Glutamatergic neuron (in vitro differentiated cells): ENCODE data around the gene CDH4. TPM values are rescaled to one million over a fixed set of nuclear protein-coding genes. Genes with fewer than 3 reads are reported as not detected.

Source experiments
- DNase-seq: peaks from one replicate; pipeline ENCODE4 v3.0.0; 2022
- H3K27ac Mint-ChIP-seq: one replicate; pipeline ENCODE4 v1.8.0; 2020; ENCODE audit warnings: mild to moderate bottlenecking, mixed read lengths, inconsistent platforms; ENCODE audit not compliant: unreplicated experiment
- H3K27me3 Mint-ChIP-seq: one replicate; pipeline ENCODE4 v1.8.0; 2020; ENCODE audit warnings: mild to moderate bottlenecking, moderate library complexity, mixed read lengths, inconsistent platforms; ENCODE audit not compliant: unreplicated experiment
- H3K36me3 Mint-ChIP-seq: one replicate; pipeline ENCODE4 v1.8.0; 2020; ENCODE audit warnings: mild to moderate bottlenecking, mixed read lengths, inconsistent platforms; ENCODE audit not compliant: unreplicated experiment
- H3K4me1 Mint-ChIP-seq: one replicate; pipeline ENCODE4 v1.8.0; 2020; ENCODE audit warnings: mild to moderate bottlenecking, low read depth, mixed read lengths, inconsistent platforms; ENCODE audit not compliant: unreplicated experiment
- H3K4me3 Mint-ChIP-seq: one replicate; pipeline ENCODE4 v1.8.0; 2020; ENCODE audit warnings: mild to moderate bottlenecking, mixed read lengths, inconsistent platforms; ENCODE audit not compliant: unreplicated experiment
- H3K9me3 Mint-ChIP-seq: one replicate; pipeline ENCODE4 v1.8.0; 2020; ENCODE audit warnings: mild to moderate bottlenecking, moderate library complexity, mixed read lengths, inconsistent platforms; ENCODE audit not compliant: unreplicated experiment
- total RNA-seq: library from RNA; stranded (reverse); fragmentation: NEBNext Ultra II Directional; extraction: Animal tissue kit (Norgen Biotek cat#: 25700); gene quantifications from one replicate; pipeline ENCODE4 v1.2.1, GENCODE V29; 2021; ENCODE audit not compliant: unreplicated experiment
- TF ChIP-seq, protein P1 (sequence below): fragments of 200-600 bp; sonication (generic); IDR thresholded peaks from one replicate; pipeline ENCODE4 v1.5.0; 2021; ENCODE audit not compliant: partially characterized antibody, unreplicated experiment

Gene CDH4
- total RNA-seq, 1 donor from 2014 or later = 1.2 TPM

DNA sequence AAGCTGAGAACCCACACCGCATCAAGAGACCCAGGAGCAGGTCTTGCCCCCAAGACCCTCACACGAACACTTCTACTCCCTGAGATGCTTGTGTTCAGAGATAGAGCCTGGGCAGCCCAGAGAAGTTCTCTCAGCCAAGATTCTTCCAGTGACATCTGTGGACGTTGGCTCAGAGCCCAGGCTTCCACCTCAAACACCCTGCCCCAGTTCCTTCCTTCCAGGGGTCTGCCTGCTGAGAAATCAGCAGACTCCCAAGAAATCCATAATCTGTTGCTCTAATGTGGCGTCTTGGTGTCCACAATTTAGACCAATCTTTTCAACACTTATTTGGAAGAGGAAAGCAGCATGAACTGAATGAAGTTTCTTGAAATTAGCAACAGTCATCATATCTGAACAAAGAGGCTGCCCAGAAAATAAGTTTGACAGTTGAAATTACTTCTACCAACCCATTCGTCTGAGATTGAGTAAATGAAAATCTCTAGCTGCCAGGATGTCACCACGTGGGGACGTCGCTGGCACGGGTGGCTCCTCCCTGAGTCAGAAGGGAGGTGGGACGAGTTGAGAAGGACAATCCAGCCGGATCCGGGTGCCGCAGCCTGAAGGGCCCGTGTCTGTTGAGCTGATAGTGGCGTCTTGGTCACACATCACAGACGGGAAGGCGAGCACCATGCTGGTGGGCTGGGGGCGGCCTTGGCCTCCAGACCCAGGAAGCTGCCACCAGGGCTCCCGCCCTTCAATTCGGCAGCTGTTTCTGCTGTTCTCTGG is 412.7 kb downstream of the CDH4 start:
- DNase-seq = no peak
- Mint-ChIP-seq H3K9me3 (peaks cover 3% of the 10 kb centered on the region), H3K4me3 (no peak overlapping the region), H3K27ac (no peak overlapping the region), H3K36me3 (no peaks in the 10 kb centered on the region), H3K4me1 (peaks cover 6% of the 10 kb centered on the region), H3K27me3 (peaks cover 6% of the 10 kb centered on the region)
- TF ChIP-seq, protein P1, sequence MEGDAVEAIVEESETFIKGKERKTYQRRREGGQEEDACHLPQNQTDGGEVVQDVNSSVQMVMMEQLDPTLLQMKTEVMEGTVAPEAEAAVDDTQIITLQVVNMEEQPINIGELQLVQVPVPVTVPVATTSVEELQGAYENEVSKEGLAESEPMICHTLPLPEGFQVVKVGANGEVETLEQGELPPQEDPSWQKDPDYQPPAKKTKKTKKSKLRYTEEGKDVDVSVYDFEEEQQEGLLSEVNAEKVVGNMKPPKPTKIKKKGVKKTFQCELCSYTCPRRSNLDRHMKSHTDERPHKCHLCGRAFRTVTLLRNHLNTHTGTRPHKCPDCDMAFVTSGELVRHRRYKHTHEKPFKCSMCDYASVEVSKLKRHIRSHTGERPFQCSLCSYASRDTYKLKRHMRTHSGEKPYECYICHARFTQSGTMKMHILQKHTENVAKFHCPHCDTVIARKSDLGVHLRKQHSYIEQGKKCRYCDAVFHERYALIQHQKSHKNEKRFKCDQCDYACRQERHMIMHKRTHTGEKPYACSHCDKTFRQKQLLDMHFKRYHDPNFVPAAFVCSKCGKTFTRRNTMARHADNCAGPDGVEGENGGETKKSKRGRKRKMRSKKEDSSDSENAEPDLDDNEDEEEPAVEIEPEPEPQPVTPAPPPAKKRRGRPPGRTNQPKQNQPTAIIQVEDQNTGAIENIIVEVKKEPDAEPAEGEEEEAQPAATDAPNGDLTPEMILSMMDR = no peak

DNA sequence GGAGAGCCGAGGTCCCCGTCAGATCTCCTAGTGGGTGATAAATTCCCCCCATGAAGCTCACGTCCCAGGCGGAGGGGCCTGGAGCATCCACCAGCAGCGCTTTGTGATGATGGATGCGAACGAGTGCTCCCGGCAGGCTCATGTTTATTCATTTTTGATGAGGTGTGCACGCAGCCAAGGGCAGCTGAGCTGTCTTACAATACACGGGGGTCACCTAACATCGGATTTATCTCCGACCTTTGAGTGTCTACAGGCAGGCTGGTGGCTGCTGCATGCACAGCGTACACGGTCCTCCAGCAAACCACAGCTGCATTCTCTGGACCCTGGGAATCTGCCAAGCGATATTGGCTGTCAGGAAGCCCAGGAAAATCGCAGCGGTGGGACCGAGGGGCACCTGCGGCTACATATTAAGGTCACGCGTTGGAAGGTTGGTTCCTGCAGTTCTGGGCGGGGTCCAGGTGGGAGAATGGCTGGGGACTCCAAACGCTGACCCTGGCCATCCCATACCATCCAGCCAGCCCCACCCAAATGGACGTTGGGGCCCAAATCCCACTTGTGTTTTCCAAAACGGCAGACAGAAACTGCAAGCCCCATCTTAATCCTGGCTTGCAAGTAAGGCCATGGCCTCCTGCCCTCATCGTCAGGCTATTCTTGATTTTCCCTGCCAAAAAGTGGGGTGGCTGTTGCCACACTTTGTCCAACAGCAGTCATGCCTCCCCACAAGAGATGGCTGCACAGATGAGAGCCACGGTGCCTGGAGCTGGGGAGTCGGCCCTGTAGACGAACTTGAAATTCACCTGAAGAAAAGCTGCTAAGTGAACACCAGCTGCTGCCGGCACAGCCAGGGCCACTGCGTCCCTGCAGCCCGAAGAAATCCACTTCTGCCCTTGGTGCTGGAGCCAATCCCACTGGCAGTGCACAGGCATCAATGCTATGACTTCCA is 413.7 kb downstream of the CDH4 start:
- H3K27me3 Mint-ChIP-seq = peaks cover 10% of the 10 kb centered on the region
- H3K36me3 Mint-ChIP-seq = no peaks in the 10 kb centered on the region
- peaks cover 3% of the 10 kb centered on the region for H3K9me3 Mint-ChIP-seq
- no peak overlapping the region for H3K4me3 Mint-ChIP-seq
- no peak for DNase-seq
- H3K27ac Mint-ChIP-seq = no peak overlapping the region
- peaks cover 3% of the 10 kb centered on the region for H3K4me1 Mint-ChIP-seq
- TF ChIP-seq, protein P1 = no peak

DNA sequence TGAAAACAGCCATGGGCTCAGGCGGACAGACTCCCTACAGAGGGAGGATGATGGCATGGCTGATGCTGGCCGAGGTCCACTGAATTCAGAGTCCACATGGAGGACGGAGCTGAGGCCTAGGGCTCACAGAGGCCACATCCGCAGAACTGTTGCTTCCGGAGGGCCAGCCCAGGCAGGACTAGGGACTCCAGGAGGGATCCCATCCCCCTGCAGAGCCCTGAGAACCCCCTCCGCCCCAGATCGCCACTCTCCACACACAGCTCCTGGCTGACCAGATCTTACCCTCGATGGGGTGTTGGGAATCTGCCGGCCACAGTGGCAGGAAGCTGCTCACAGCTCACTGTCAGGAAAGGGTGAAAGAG is 414.4 kb downstream of the CDH4 start:
- Mint-ChIP-seq H3K4me3 (no peak overlapping the region), H3K4me1 (peaks cover 3% of the 10 kb centered on the region), H3K36me3 (no peaks in the 10 kb centered on the region), H3K9me3 (peaks cover 5% of the 10 kb centered on the region), H3K27ac (no peak overlapping the region), H3K27me3 (peaks cover 10% of the 10 kb centered on the region)
- TF ChIP-seq, protein P1 = no peak
- no peak for DNase-seq

DNA sequence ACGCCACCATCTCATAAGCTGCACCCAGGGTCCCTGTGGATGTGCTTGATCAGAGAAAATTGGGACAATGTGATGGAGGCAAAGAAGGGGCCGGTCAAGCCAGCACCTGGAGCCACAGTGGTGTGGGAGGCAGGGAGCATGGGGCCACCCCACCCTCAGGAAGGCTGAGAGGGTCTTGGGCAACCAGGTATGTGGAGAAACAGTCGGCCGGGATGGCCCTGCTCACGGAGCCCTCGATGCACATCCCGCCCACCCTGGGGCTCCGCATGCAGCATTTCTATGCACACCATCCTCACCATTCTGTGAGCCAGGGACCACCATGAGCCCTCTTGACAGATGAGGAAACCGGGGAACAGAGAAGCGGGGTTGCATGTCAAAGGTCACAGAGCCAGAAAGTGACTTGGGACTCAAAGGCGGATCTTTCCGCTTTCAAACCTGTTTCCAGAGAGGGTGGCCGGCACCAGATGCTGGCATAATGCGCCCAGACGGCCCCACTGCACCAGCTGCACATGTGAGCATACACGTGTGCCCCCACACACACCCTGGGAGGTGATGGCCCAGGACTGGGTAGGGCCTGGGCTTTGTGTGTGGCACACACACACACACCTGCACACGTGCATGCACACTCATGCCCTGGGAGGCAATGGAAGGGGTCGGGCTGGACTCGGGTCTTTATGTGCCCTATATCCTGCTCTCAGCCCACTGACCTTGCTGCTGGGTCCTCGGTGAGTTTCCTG is 415.2 kb downstream of the CDH4 start:
- H3K27me3 Mint-ChIP-seq = peaks cover 11% of the 10 kb centered on the region
- no peaks in the 10 kb centered on the region for H3K36me3 Mint-ChIP-seq
- TF ChIP-seq, protein P1 = no peak
- no peak for DNase-seq
- peaks cover 5% of the 10 kb centered on the region for H3K9me3 Mint-ChIP-seq
- no peak overlapping the region for H3K4me3 Mint-ChIP-seq
- peaks cover 3% of the 10 kb centered on the region for H3K4me1 Mint-ChIP-seq
- H3K27ac Mint-ChIP-seq = no peak overlapping the region
